GM18519 (cell line): ENCODE results near the gene BOC.

ENCODE experiments used
- ATAC-seq: cut with Tn5 transposase; IDR thresholded peaks from one replicate; pipeline ENCODE4 v1.9.1; 2021; ENCODE audit warnings: mild to moderate bottlenecking, moderate library complexity; ENCODE audit not compliant: unreplicated experiment, low FRiP score

Gene BOC

DNA sequence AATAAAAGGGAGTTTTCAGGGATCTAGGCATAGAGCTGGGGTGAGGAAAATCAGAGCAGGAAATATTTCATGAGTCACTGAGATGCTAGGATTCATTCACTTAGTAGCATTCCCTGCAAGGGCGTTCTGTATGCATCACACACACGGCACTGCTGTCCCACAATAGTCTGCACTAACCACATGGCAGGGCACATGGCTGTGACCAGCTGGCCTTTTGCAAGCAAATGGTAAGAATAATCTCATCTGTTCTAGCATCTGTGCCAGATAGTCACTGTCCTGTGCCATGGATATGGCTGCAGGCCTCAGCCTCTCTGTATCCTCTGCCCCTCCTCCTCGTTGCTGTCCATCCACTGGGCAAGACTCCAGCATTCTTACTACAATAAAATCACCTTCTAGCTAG is 37.8 kb downstream of the BOC start:
- ATAC-seq, result no peak

DNA sequence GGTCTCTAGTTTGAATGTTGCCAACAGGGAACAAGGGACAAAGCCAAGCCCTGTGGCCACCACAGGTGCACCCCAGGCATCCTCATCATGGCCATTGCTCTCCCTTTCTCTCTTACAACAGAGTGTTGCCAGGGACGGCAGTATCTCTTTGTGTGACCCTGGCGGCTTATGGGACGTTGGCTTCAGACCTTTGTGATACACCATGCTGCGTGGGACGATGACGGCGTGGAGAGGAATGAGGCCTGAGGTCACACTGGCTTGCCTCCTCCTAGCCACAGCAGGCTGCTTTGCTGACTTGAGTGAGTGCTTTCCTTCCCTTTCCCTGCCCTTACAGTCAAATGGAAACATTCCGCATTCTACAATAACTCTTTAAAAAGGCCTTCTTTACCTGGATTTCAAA is 38.2 kb downstream of the BOC start:
- no peak for ATAC-seq

DNA sequence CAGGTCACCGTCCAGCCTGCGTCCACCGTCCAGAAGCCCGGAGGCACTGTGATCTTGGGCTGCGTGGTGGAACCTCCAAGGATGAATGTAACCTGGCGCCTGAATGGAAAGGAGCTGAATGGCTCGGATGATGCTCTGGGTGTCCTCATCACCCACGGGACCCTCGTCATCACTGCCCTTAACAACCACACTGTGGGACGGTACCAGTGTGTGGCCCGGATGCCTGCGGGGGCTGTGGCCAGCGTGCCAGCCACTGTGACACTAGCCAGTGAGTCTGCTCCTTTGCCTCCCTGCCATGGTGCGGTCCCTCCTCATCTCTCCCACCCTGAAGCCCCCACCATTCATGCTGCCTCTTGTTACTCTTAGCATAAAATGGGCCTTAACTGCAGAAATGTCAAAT is 39.2 kb downstream of the BOC start:
- no peak for ATAC-seq

DNA sequence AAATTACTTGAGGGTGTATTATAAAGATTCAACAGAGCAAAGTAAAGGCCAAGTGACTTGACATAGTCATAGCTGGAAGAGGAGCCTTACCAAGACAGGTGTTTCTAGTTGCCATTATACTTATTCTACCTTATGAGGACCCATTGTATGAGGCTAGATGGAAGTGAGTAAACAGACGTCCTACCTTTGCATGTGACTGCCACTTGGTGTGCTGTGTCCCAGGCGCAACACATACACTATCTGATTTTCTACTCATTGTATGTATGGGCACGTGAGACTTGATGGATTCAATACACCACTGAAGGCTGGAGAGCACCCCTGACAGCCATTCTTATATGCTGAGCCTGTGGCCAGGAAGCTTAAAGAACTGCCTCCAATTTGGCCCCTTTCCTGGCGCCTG is 40.5 kb downstream of the BOC start:
- ATAC-seq, result no peak

DNA sequence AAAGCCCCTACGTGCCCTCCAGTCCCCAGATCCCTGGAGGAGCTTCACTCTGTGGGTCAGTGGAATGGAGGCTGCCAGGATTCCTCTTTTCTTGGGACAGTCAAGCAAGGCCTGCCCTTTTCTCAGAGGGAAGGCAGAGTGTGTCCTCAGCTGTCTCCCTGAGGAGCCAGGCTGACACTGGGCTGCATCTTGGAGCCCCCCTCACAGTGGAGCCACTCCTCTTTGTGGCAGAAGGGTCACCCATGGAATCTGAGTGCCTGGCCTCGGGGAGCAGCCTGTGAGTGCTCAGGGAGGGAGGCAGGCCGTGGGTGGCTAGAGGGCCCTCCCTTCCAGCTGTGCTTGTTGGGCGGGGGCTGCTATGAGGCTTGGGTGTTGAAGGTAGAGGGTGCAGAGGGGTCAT is 41.2 kb downstream of the BOC start:
- ATAC-seq, result no peak

DNA sequence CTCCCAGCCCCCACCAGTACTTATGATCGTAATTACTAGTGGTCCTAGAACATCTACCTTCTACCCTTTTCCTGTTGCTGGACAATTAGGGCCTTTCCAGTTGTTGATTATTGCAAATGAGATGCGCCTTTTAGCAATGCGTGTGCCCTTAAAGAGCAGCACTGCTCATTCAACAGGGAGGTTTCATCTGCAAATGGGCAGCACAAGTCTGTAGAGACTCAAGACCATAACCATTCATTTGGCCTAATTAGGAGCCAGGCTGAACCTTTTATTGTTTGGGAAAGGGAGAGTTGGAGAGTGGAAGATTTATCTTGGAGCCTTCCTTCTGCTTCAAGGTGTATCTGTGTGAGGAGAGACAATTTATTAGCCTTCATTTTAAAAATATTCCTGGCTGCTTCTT is 42.3 kb downstream of the BOC start:
- ATAC-seq, result no peak

DNA sequence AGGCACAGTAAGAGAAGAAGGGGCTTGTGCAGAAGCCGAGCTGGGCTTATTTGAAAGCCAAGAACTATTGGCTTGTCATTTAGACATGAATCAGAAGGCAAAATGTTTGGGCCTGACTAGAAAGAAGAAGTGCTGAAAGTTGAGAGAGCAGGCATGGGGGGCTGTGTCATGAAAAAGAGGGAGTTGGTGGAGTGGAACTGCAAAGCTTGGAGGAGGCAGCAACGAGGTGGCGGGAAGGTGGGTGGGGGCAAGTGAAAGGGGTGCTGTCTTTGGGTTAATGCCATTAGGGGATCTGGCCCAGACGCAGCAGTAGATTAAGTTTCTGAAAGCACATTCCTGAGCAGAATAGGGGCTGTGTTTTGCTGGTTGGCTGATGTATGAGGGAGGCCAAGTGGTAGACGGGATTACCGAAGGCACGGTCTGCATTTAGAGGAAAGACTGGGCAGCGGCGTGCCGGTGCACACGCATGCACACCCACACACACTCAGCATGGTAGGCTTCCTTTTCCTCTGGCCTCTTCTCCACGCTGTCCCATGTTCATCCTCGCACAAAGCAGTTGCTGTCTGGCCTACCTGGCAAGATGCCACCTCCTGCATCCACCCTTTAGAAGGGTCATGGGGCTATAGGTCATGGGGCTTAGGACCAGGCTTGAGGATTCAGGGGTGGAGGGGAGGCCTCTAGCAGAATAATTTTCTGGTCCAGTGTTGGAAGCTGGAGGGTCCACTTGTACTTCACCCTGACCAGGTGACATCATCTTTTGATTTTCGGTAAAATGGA is 43.0 kb downstream of the BOC start:
- no peak for ATAC-seq

DNA sequence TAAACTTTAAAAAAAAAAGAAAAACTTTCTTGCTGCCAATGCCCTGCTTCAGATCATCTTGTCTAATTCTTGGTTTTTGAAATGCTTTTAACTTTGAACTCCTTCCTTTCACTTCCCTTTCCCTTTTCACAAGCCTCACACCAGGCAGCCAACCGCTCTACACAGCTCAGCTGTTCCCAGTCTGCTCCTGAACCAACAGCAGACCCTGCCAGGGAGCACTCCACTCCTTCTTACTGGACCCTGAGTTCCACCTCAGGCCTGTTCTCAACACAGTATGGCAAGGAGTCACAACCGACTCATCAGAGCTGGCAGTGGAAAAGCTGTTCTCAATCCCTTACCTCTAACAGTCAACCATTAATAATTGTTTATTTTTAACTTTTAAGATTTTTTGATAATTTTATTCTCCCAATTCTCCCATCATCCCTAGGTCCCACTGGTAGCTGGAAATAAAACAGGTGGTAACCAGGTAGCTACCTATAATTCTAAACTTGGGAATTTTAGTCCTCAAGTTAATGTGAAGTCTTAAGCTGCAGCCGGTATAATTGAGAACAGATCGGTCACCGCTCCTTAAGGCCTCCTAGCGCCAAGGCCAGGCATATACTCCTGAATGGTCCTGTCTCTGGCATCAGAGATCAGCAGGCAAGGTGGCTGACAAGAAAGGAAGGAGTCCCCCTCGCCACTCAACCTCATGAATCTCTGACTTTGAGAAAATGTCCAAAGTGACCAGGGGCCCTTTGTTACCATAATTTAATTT is 43.9 kb downstream of the BOC start:
- no peak for ATAC-seq

DNA sequence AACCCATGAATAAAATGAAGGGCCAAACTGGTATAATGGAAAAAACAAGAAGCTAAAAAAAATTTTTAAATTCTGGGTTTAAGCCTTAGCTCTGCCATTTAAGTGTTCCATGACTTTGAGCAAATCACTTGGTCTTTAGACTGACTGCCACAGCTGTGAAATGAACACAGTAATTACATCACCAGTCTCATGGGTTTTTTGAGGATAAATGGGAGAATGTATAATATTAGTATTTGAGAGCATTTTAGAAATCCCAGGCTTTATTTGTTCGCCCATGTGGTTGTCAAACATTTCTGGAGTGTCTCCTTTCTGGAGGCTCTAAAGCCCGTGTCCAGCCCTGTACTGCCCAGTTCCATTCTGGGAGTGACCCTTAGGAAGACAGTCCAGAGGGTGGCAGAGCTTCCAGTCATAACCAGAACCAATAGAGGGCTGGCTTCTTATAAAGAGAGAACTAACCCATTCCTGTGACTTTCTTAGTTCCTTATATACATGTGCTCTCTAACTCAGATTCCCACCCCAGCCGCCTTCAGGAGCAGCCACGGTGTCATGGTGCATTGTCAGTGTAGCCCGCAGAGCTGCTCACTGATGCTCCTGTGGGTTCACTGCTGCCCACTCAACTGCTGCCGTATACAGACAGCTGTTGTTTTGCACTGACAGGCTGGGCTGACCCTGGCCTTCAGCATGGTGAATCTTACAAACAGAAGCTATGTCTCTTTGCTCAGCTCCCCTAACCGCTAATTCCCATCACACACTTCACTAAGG is 44.7 kb downstream of the BOC start:
- no peak for ATAC-seq

DNA sequence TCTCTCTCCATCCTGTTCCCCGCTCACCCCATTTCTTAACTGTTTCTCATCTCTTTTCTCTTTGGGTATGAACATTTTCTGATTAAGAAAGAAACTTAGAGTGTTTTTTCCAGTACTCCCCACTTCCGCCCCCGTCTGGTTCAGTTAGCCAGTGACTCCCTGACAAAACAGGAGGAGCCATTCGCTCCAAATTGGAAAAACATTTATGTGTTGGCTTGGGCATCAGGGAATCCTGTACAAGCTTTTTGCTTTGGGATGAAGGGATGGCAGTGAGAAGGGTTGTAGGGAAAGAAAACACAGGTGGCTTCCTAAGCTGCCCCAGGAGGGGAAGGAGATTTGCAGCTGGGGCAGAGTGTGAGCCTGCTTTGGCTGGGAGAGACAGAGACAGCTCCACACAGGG is 47.0 kb downstream of the BOC start:
- no peak for ATAC-seq

DNA sequence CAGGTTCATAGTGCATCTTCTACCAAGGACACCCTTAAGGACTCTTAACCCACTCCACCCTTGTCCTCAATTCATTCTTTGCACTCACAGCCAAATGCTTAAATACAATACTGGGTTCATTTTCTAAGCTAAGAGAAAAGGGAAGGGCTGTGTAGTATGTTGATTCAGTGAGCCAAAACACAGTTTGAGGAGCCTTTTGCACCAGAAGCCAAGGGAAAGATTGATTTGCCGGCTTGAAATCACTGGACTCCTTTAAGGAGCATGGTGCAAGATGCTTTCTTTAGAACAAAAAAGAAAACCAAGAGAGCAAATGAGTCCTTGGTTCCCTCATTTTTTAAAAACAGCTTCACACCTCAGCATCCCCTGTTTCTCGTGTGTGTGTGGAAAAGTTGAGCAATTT is 47.8 kb downstream of the BOC start:
- no peak for ATAC-seq

DNA sequence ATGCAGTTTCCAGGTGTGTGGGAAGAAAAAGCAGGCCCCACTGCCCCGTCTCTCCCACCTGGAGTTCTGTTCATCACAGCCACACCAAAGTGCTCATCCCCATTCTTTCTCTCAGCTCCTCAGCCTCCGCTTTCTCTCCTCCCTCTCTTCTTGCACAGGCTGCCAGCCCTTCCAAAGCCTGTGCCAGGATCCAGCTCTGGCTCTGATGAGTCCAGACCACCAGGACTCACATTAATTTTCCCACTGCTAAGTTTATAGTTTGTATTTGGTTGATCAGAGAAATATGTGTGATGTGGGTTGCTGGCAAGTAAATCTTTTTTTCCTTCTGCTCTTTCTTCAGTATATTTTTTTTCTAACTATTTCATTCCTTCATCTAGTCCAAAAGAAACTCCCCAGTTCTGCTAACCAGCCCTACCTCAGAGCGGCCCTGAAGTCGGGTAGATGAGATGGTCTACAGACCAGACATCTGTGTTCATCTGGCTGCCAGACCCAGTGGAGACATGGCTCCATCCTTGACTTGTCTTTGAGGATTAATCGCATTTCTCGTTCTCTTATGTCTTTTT is 49.8 kb downstream of the BOC start:
- ATAC-seq, result no peak

DNA sequence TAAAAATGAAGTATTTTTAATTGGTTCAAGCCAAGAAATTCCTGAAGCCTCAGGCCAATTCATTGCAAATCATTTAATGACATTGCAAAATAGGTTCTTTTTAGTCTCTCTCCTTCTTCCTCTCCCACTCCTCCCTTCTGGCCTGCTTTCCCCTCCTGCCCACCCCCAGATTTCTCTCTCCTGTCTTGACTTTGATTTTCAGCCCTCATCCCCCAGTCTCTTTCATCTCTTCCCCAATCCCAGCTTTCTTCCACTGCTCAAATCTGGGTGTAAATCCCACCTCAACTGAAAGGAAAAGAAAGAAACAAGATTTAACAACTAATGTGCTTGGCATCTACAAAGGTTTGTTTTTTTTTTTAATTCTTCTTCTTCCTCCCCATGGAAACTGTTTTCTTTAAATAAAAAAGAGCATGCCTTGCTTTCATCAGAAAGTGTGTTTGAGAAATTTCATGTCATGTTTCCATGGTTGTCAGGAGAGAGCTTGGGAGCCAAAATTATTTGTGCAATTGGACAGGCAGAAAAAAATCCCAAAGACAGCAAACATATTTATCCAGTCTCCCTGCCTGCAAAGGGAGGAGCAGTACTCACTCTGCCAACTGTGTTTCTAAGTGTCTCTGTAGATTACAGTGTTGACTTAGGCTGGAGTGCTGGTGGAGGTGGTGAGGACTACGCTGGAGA is 50.4 kb downstream of the BOC start:
- no peak for ATAC-seq

DNA sequence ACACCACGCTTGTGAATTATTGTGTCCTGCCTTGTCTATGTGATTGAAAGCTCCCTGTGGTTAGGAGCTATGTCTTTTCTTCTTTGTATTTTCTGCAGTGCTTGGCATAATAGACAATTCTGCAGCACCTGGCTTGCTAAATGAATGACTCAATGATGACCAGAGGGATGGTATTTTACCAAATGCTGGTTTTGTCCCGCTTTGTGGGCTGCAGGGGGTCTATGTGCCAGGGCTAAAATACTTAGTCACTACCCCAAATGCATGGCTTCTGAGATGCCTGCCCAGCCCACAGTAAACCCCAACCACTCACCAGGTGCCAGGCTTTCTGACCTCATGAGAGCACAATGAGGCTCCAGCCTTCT is 50.9 kb downstream of the BOC start:
- ATAC-seq, result no peak

DNA sequence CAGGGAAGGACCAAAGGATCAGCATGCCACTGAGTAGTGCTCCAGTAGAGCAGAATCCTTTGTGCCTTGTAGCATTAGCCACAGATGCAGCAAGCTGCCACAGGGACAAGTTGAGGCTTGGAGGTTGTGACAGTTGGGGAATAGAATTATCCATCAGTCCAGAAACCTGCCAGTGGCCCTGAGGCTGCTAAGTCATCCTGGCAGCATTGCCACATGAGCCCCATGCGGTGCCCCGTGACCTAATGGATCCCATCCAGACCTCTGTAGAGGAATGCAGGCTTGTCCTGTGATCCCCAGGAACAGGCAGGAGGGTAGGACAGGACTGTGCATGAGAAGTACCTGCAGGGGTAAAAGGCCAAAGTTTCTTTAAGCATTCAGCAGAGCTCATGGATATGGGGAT is 51.7 kb downstream of the BOC start:
- ATAC-seq, result no peak

DNA sequence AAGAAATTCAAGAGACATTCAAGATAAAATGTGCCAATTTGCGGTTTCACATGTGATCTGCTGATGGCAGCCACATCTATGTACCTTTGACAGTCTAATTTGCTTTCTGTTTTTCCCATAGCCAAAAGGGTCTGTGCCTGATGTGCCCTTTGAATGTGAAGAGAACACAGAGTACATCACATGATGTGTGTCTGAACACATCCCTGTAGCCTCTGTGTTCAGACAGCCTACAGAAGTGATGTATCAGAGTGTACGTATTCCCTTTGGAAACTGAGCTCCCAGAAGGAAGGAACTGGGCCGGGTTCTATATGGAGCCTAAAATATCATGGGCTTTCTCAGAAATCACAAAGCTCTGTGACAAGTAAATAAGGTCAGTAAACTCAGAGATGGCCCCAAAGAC is 52.4 kb downstream of the BOC start:
- ATAC-seq, result no peak

DNA sequence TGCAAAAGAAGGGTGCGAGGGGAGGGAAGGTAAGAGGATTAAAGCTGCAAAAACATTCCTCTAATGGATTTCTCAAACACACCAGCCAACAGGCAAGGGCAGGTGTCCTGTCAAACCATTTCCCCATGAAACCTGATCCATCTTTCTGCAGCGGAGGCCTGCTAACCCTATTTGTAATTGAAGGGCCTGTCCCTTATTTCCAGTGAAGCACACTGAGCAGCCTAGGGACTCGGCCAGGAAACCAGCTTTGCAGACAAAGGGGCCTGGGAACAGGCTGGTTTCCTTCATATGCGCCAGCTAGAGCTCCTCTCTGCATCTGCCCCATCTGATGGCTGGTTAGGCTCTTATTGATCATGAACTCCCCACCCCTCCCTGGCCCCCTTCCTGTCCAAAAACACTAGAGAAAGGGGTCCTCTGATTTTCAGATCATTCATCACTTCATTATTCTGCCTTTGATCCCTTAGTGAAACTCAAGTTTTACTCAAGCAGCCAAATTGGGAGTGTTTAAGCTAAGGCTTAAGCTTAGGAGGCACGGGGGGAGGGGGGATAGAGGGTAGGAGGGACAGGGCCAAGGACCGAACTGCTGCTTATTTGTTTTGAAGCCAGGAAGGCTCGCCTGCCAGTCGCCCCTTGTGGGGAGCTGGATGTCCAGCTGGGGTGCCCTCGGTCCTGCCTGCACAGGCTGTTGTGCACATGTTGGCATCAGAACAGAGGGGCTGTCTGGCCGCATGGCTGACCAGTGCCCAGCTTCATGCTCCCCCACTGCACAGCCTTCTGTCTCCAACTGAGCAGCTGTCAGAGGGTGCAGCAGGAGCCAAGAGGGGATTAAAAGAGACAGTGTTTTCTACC is 53.1 kb downstream of the BOC start:
- no peak for ATAC-seq

DNA sequence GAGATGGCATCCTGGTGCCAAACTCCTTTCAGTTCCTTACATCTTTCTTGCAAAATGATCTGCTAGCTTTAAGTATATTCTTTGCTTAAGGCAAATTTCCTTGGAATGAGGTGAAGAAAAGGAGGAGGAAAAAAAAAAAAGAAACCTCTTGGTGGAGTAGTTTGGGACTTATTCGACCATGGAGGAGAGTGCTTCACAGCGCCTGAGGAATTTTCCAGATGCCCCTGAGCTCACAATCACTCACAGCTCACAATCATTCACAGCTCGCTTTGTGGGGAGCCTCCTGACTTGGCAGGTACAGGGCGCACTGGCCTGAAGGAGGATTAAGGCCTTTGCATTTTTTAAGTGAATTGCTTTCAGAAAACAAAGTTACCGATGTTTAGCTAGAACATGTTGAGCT is 53.9 kb downstream of the BOC start:
- no peak for ATAC-seq

DNA sequence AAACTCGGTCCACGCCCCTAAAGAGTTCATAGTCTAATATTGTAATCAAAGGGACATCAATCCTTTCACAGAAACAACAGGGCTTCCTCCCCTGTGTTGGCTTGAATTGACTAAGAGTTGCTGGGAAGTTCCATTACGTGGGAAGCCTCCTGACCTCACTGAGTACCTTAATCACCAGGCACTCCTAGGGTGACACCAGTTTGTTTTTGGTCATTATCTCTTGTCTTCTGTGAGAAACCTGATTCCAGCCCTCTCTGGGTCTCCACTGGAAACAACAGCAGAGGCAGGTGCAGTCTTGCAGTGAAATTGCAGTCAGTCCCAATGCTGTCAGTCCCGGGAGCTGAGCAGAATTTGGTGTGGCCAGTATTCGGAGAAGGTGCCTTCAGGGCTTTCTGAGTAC is 55.4 kb downstream of the BOC start:
- no peak for ATAC-seq

DNA sequence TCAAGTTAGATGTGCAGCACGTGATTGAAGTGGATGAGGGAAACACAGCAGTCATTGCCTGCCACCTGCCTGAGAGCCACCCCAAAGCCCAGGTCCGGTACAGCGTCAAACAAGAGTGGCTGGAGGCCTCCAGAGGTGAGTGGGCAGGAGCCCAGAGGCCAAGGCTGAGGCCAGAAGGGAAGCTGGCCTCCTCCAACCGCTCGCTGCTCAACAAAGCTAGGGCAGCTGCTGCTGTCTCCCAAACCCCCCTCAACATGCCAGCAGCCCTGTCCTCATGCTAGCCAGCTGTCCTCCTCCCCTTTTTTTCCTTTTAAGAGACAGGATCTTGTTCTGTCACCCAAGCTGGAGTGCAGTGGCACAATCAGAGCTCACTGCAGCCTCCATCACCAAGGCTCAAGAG is 57.0 kb downstream of the BOC start:
- ATAC-seq, result no peak
